Measurements from ENCODE around the gene CLMN. TPM values are rescaled to one million over a fixed set of nuclear protein-coding genes. Genes with fewer than 3 reads are reported as not detected.

Gene CLMN
- total and polyA plus RNA-seq, 8 donors = 5.3 to 42.9 (median 20.1) TPM

- no peak overlapping the region for H3K27ac ChIP-seq
- WGBS, 5 donors = 82 to 93% (median 91%) methylated on average over 14 to 21 of the region's 21 CpGs
Observed at GRCh38 chr14:95191445-95192199, 128.1 kb downstream of the CLMN start.

GRCh38 chr14:95190857-95191256 lies 128.9 kb downstream of the CLMN start:
- intact Hi-C loops (cut with DNase I; ENCODE audit: low total_unique reads) = no loop called here
- H3K9me3 ChIP-seq = peaks cover 0 to 5% (median 0%) of the 10 kb centered on the region in 4 donors
- TF ChIP-seq CTCF (IDR thresholded peaks at IDR 0.05) = no peak
- TF ChIP-seq POLR2AphosphoS5 (IDR thresholded peaks at IDR 0.05) = no peak
- 82 to 93% (median 91%) methylated on average over 7 of the region's 7 CpGs for WGBS, 5 donors
- no peak for DNase-seq
- no peaks in the 10 kb centered on the region for H3K27me3 ChIP-seq
- no peak overlapping the region for H3K27ac ChIP-seq
- peaks cover 0 to 34% (median 4%) of the 10 kb centered on the region in 4 donors for H3K4me1 ChIP-seq
- H3K36me3 ChIP-seq = peaks cover 0 to 49% (median 31%) of the 10 kb centered on the region in 4 donors
- H3K4me3 ChIP-seq = no peak overlapping the region

More at GRCh38 chr14:95191445-95192199, 128.1 kb downstream of the CLMN start:
- Histone ChIP-seq H3K9me3 (peaks cover 0 to 5% (median 0%) of the 10 kb centered on the region in 4 donors), H3K36me3 (peaks cover 0 to 51% (median 33%) of the 10 kb centered on the region in 4 donors), H3K4me1 (peaks cover 0 to 27% (median 3%) of the 10 kb centered on the region in 4 donors), H3K4me3 (no peak overlapping the region), H3K27me3 (no peaks in the 10 kb centered on the region)
- intact Hi-C loops (cut with DNase I; ENCODE audit: low total_unique reads) = no loop called here
- no peak for DNase-seq
- no peak for TF ChIP-seq EP300 (IDR thresholded peaks at IDR 0.05)
- no peak for TF ChIP-seq CTCF (IDR thresholded peaks at IDR 0.05)
- no peak for TF ChIP-seq POLR2AphosphoS5 (IDR thresholded peaks at IDR 0.05)
- TF ChIP-seq POLR2A (IDR thresholded peaks at IDR 0.05) = no peak

- intact Hi-C loops (cut with DNase I; ENCODE audit: low total_unique reads) = no loop called here
- H3K36me3 ChIP-seq = peaks cover 0 to 45% (median 30%) of the 10 kb centered on the region in 4 donors
- no peak for TF ChIP-seq POLR2A (IDR thresholded peaks at IDR 0.05)
- no peak for TF ChIP-seq EP300 (IDR thresholded peaks at IDR 0.05)
- TF ChIP-seq CTCF (IDR thresholded peaks at IDR 0.05) = no peak
- no peak for TF ChIP-seq POLR2AphosphoS5 (IDR thresholded peaks at IDR 0.05)
- H3K27me3 ChIP-seq = no peaks in the 10 kb centered on the region
- no peak overlapping the region for H3K4me3 ChIP-seq
- WGBS, 5 donors = 72 to 87% (median 83%) methylated on average over 4 of the region's 4 CpGs
- peaks cover 0 to 5% (median 0%) of the 10 kb centered on the region in 4 donors for H3K9me3 ChIP-seq
- DNase-seq = no peak
- peaks cover 1 to 39% (median 5%) of the 10 kb centered on the region in 4 donors for H3K4me1 ChIP-seq
- peak overlapping the region in 1 of 5 donors; percentile 27 for H3K27ac ChIP-seq
Observed at GRCh38 chr14:95190346-95190840, 129.3 kb downstream of the CLMN start.

GRCh38 chr14:95189367-95190132 lies 130.2 kb downstream of the CLMN start:
- Histone ChIP-seq H3K36me3 (peaks cover 0 to 39% (median 27%) of the 10 kb centered on the region in 4 donors), H3K4me1 (peaks cover 10 to 47% (median 13%) of the 10 kb centered on the region in 4 donors), H3K27me3 (no peaks in the 10 kb centered on the region), H3K27ac (no peak overlapping the region), H3K9me3 (peaks cover 0 to 5% (median 0%) of the 10 kb centered on the region in 4 donors), H3K4me3 (no peak overlapping the region)
- intact Hi-C loops (cut with DNase I; ENCODE audit: low total_unique reads) = no loop called here
- no peak for DNase-seq
- TF ChIP-seq EP300 (IDR thresholded peaks at IDR 0.05) (no peak), POLR2AphosphoS5 (IDR thresholded peaks at IDR 0.05) (no peak), POLR2A (IDR thresholded peaks at IDR 0.05) (no peak), CTCF (IDR thresholded peaks at IDR 0.05) (no peak)
- WGBS, 5 donors = 62 to 80% (median 68%) methylated on average over 5 of the region's 5 CpGs
